Cerebellar nuclear complex (tissue), 1 donor: Measurements from ENCODE around the gene TNN.
"Not testable (repeated sequence)": the region's sequence is repeated elsewhere in the genome, so short reads cannot be mapped to it uniquely, and the experiment has no call there.

Experiments used
- DNase-seq, 2 experiments: peaks; one replicate each; lab custom pipeline; 2025; lab: John Stamatoyannopoulos, UW

Gene TNN, protein sequence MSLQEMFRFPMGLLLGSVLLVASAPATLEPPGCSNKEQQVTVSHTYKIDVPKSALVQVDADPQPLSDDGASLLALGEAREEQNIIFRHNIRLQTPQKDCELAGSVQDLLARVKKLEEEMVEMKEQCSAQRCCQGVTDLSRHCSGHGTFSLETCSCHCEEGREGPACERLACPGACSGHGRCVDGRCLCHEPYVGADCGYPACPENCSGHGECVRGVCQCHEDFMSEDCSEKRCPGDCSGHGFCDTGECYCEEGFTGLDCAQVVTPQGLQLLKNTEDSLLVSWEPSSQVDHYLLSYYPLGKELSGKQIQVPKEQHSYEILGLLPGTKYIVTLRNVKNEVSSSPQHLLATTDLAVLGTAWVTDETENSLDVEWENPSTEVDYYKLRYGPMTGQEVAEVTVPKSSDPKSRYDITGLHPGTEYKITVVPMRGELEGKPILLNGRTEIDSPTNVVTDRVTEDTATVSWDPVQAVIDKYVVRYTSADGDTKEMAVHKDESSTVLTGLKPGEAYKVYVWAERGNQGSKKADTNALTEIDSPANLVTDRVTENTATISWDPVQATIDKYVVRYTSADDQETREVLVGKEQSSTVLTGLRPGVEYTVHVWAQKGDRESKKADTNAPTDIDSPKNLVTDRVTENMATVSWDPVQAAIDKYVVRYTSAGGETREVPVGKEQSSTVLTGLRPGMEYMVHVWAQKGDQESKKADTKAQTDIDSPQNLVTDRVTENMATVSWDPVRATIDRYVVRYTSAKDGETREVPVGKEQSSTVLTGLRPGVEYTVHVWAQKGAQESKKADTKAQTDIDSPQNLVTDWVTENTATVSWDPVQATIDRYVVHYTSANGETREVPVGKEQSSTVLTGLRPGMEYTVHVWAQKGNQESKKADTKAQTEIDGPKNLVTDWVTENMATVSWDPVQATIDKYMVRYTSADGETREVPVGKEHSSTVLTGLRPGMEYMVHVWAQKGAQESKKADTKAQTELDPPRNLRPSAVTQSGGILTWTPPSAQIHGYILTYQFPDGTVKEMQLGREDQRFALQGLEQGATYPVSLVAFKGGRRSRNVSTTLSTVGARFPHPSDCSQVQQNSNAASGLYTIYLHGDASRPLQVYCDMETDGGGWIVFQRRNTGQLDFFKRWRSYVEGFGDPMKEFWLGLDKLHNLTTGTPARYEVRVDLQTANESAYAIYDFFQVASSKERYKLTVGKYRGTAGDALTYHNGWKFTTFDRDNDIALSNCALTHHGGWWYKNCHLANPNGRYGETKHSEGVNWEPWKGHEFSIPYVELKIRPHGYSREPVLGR (N-terminal part only)

GRCh38 chr1:175067362-175068106 lies at the start of gene TNN:
Gene TNN (plus strand): TSS chr1:175067833. CDS start chr1:175077419, 9,586 bp downstream.
- no peak for DNase-seq

DNA sequence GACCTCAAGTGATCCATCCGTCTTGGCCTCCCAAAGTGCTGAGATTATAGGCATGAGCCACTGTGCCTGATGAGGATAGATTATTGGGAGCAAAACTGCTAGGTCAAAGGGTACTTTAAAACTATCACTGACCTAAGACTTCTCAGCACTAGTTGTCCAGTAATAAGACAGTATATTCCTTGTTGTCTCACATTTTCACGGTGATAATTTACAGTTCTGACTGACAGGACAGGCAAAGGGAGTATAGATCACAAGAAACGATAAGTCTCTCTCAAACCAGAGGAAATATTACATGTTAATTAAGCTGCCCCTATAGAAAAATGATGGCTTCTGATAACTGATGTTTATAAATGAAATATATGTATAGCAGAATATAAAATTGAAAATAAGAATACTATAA lies 48.1 kb upstream of the TNN start:
- DNase-seq = no peak

DNA sequence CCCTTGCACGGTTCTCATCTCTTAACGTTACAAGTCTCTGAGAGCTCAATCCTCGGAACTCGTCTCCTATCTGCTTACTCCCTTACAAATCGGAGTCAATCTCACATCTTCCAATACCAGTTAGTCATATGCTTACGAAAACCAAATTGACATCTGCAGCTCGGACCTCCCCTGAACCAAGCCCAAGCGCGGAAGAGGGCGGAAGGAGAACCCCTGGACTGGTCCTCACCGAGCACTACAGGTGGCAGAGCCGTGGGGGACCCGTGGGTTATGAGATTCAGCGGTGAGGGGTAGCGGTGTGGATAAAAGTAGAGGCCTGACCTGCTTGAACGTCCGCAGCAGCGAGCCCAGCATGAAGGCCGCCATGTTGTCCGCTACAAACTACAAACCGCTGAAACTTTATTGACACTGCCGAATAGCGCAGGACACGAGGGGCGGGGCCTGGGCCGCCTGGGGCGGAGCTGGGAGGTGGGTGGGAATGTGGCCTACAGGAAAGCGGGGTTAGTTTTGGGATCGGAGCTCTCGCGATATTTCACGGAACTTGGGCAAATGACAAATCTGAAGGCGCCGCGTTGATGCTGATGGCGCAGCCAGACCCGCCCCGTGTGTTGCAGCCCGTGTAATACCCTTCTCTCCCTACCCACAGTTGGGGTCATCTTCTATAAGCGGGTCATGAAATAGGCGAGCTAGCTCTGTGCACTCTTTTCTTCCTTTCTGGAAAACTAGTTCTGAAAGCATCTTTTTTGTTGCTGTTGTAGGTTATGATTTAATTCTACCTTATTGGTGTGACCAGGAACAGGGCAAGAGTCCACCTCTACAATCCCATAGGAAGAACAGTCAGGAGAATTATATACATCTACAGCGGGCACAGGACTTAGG lies 44.4 kb upstream of the TNN start, which contains the start of gene MRPS14:
TSS of gene MRPS14 (minus strand) at position 383 of the 879 bp plus-strand sequence. CDS start at position 366, 17 bp downstream.
- peak in 1 of 2 experiments; percentile 95 for DNase-seq

DNA sequence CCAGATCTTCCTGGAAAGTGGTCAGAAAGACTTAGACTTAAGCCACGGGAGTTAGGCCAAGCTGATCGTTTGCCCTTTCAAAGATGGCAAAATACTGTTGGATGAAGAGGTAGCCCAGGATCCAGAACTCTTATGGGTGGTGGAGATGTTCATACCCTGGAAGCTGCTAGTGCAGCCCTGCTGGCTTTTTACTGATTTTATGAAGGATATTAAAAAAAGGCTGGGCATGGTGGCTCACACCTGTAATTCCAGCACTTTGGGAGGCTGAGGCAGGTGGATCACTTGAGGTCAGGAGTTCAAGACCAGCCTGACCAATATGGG lies 43.8 kb upstream of the TNN start:
- DNase-seq = not testable (repeated sequence)

- DNase-seq = no peak
Observed at GRCh38 chr1:175024773-175025172, 42.9 kb upstream of the TNN start.

DNA sequence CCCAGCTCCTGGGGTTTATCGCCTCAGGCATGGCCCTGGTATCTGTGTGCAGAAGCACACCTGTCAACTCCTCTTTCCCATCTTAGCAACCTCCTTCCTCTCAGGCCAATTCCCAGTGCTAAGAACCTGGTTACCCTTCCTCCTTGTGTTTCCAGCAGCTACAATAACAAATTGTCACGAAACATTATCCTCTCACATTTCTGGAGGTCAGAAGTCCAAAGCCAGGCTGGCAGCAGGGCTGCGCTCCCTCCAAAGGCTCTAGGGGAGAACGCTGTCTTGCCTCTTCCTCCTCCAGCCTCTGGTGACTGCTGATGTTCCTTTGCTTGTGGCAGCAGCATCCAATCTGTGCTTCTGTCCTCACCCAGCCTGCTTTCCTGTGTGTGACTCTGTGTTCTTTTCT lies 33.7 kb upstream of the TNN start:
- no peak for DNase-seq

DNA sequence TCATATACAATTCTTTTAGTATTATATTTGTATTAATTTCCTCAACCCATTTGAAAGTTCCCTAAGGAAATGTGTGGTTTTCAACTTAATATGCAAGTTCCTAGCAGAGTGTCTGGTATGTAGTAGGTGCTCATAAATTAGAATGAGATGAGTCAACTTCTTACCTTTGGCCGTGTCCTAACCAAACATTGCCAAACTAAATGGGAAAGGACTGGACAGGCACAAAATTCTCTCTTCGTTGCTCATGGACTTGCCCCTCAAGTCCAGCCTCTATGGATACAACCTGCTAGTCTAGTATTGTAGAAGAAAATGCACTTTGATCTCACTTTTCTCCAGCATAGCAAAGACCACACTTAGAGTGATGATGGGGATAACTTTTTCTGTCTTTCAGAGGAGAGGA lies 32.9 kb upstream of the TNN start:
- no peak for DNase-seq

DNA sequence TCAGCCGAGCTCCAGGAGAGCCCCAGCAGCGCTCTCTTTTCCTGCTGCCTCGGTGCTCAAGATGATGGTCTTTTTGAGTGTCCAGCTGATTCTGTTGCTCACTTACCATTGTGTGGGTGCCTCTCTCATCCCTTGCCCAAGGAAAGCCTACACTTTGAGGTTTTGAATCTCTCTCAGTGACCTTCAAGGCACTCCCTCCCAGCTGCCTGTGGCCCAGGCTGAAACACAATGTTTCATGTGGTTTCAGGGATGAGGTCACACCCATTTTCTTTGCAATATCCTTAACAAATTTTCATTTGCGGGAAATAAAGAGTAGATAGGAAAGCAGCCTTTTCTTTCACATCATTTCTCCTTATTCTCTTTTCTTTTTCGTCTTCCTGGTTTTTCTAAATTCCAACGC lies 31.8 kb upstream of the TNN start:
- DNase-seq = no peak

DNA sequence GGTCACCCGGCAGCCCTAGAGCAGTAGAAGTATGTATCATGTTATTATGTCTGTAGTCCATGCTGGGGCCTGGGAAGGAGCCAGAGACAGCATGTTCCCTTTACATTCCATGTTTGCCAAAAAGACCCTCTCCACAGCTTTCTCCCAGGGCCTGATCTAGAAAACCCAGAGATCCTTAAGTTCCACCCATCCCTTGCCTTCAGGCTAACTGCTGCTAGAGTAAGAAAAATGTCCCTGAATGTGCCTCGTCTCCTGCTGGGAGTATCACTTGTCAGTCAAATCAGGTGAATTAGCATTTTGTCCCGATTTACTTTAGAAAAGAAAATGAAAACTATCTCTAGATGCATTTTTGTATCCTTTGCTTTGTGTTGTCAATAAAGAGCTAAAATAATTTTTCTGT lies 31.2 kb upstream of the TNN start:
- DNase-seq = no peak

DNA sequence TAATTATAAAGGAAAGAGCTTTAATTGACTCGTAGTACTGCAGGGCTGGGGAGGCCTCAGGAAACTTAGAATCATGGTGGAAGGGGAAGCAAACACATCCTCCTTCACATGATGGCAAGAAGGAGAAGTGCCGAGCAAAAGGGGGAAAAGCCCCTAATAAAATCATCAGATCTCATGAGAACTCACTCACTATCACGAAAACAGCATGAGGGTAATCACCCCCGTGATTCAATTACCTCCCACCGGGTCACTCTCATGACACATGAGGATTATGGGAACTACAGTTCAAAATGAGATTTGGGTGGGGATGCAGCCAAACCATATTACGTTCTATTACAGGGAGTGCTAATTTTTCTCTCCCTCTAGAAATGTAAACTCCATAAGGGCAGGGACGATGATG lies 30.2 kb upstream of the TNN start:
- no peak for DNase-seq

DNA sequence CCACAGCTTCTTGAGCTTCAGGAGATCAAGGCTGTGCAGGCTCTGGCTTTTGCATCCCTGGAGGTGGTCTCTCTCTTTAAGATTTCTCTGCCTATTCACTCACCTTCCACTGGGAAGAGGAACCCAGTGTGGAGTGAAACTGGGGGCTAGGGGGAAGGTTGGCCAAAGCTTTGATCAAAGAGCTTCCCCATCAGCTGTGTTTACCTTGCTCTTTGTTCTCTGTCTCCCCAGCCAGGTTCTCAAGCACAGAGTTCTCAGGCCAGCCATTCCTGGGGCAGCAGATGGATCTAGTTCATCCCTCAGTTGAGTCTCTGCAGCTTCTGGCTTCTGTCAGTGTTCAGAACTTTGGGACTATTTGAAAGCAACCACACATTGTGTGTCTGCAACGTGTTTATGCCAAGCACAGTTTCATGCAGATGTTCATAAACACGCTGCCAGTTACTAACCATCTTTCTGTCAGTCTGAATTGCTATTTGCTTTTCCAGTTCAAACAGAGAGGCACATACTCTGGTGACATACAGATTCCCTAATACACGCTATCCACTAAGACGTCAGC lies 27.2 kb upstream of the TNN start:
- DNase-seq = no peak

- no peak for DNase-seq
Observed at GRCh38 chr1:175042650-175043049, 25.0 kb upstream of the TNN start.

GRCh38 chr1:175043824-175044223 lies 23.8 kb upstream of the TNN start:
- DNase-seq = no peak

- not testable (repeated sequence) for DNase-seq
Observed at GRCh38 chr1:175044591-175044990, 23.0 kb upstream of the TNN start.

DNA sequence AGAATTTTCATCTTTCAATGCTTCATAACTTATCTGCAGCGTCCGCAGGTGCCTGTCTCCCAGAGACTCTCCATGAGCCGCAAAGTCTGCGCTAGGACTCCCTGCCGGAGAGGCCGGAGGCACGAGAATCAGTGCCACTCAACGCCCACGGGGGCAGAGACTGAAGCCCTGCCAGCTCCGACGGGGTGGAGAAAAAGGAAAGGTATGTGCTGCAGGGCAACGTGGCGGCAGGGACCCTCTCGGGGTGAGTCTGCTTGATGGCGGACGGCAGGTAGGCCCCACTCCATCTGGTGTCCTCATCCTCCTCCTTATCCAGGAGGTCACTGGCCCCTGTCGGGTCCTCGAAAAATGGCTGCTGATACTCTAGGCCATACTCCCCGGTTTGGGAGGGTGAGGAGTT lies 22.5 kb upstream of the TNN start:
- DNase-seq = no peak

DNA sequence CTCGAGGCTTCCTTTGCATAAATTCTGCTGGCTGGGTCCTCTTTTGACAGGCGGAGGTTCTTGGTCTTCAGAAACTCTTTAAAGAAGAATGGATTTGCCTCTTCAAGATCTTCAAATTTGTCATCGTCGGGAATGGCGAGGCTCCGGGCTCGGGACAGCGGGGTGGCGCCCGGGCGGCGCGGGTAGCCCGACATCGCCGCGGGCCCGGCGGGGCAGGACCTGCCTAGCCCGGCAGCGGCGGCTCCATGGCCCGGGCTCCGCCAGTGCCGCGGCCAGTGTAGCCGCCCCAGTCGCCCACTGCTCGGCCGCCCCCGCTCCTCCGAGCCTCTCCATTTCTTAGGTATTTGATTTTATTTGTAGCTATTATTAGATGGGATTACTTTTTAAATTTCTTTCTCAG lies 22.1 kb upstream of the TNN start:
- DNase-seq = no peak

DNA sequence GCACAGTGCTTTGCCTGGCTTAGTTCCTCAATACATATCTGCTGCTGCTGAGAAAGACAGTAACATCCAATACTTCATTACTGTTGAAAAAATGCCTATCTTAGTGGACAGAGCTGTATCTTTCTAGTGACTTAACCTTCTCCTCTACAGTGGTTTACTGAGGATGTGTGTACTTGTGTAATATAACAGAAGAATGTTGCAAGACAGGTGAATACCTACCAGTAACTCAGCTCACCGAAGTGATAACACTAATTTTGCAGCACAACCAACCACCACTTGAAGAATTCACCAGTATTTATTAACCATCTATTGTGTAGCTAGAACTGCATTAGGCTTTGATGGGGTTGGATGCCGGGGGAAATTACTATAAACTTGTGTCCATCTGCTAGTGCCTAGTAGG lies 16.6 kb upstream of the TNN start:
- no peak for DNase-seq

- DNase-seq = no peak
Observed at GRCh38 chr1:175054736-175055135, 12.9 kb upstream of the TNN start.

GRCh38 chr1:175062339-175062738 lies 5.3 kb upstream of the TNN start:
- no peak for DNase-seq

DNA sequence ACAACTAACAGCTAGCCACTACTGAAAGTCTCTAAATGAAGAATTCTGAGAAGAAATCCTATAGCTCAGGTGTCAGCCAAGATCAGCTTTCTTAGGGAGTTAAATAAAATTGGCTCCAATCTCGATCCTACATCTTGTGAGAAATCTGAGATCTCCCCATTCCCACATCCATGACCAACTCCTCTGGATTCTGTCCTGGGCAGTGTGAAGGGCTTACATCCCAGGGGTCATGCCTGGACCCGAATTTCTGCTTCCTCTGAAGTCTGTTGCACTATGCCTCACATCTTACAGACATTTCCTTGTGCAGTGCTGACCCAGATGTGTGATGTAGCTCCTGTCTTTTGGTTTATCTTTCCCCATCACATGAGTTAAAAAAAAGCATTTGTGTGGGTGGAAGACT lies 4.8 kb upstream of the TNN start:
- DNase-seq = no peak
